Fibroblast of villous mesenchyme (primary cell): ENCODE data around the gene GPR3. TPM values are rescaled to one million over a fixed set of nuclear protein-coding genes. Genes with fewer than 3 reads are reported as not detected.
A peak's percentile ranks its signal among the peaks of the same experiment; 100 is the strongest.

Source experiments
- DNase-seq: peaks from one replicate; pipeline ENCODE4 v3.0.0-alpha.2; 2010; ENCODE audit warnings: low read depth
- H3K4me3 ChIP-seq: 2 replicates; pipeline ENCODE4 v1.5.1; 2011; ENCODE audit warnings: low read depth, mild to moderate bottlenecking, low read length
- total RNA-seq: library from RNA; depleted of rRNA; stranded (reverse); fragments of >200 nt; gene quantifications from 2 replicates; pipeline ENCODE4 v1.2.3, GENCODE V29; 2012
- TF ChIP-seq, protein P1 (sequence below): IDR thresholded peaks from 2 replicates; pipeline ENCODE4 v1.5.1; 2012; ENCODE audit warnings: low read depth, mild to moderate bottlenecking, low read length; ENCODE audit not compliant: insufficient read depth

The GPR3 gene
- total RNA-seq, 1 donor, result 0.86 TPM

DNA sequence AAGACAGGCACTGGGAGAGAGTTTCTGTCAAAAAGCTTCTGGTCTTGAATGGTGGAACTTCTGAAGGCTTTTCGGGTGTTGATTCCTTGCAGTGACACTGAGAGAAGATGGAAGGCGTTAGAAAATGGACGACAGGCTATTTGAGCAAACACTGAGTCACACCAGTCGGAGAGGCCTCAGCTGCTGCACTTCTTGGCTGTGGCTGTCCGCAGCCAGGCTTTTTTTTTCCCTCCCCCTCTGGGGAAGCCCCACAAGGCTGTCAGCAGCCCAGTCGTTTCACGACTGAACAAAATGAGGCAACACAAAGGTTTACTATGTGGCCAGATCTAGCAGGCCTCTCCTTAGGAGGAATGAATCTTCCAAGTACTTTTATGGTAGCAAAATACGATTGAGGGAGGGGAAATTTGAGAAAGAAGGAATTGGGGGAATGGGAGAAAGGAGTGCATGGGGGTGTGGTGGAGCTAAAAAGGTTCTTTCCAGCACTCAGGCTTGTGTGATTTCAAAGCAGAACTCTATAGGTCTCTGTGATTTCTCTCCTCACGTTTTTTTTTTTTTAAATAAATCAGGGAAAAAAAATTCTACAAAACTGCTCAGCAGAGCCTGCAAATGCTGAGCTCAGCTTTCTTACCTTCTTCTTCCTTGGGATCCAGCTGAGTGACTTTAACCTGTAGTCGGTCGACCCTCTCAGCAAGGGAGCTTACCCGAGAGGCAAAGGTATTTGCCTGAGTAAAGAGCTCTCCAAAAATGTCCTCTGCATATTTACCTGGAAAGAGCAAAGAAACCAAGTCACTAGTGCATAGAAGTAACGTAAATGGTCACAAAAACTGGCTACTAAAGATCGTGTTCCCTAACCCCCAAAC lies 26.1 kb downstream of the GPR3 start:
- peak; percentile 97 for DNase-seq
- no peak overlapping the region for H3K4me3 ChIP-seq
- TF ChIP-seq, protein P1, sequence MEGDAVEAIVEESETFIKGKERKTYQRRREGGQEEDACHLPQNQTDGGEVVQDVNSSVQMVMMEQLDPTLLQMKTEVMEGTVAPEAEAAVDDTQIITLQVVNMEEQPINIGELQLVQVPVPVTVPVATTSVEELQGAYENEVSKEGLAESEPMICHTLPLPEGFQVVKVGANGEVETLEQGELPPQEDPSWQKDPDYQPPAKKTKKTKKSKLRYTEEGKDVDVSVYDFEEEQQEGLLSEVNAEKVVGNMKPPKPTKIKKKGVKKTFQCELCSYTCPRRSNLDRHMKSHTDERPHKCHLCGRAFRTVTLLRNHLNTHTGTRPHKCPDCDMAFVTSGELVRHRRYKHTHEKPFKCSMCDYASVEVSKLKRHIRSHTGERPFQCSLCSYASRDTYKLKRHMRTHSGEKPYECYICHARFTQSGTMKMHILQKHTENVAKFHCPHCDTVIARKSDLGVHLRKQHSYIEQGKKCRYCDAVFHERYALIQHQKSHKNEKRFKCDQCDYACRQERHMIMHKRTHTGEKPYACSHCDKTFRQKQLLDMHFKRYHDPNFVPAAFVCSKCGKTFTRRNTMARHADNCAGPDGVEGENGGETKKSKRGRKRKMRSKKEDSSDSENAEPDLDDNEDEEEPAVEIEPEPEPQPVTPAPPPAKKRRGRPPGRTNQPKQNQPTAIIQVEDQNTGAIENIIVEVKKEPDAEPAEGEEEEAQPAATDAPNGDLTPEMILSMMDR, result no peak

DNA sequence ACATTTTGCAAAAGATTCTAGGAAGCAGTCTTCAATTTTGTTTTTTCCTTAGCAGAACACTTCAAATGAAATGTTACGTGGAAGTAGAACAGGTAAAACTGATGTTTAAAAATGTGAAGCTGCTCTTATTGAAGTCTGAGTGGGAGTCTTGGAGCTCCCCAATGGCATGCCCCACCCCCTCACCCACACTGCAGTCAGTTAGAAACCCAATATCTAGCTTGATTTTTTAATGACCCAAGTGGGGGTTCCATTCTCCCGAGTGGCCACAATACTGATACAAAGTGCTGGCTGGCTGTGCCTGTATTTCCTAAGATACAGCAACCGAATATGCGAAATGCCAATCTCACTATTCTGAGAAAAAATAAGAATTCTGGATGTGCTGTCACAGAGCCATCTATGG lies 31.3 kb downstream of the GPR3 start:
- DNase-seq, result no peak
- TF ChIP-seq, protein P1, result no peak
- no peak overlapping the region for H3K4me3 ChIP-seq

DNA sequence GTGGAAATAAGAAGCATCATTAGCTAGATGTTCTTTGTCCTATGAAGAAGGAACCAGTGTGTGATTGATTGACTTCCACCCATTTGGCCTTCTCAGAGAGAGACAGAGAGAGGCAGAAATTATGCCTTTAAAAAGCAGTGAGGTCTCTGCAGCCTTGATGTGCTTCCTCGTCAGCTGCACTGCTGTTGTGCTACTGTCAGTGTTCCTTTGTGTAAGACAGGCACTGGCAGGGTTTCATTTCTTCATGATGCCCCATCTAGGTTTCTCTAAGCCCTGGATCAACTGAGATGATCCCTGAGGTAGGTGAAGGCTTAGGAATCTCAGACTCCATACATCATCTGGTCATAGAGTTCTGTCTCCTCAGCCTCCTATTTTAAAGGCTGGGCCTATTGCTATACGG lies 34.9 kb downstream of the GPR3 start:
- no peak overlapping the region for H3K4me3 ChIP-seq
- no peak for DNase-seq
- TF ChIP-seq, protein P1, result no peak

DNA sequence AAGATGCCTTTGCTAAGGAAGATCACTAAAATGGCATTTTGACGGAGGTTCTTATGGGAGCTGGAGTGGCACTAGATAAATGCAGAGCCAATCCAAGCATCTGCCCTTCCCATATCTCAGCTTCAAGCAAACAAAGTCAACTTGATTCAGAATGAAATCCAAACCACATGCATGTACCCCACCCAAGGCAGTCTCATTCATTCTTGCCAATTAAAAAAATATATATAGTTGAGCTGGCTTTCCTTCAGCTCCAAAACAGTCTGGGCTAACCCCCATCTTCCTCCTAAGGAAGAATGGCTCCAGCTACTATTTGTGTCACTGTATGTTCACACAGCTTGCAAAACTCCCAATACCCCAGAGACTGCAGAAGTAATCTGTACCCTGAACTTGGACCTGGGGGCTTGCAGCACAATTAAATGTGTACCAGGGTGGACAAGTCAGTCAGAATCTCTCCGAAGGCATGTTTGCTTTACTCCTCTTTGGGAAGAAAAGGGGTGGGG lies 35.4 kb downstream of the GPR3 start:
- H3K4me3 ChIP-seq, result no peak overlapping the region
- DNase-seq, result no peak
- TF ChIP-seq, protein P1, result no peak

DNA sequence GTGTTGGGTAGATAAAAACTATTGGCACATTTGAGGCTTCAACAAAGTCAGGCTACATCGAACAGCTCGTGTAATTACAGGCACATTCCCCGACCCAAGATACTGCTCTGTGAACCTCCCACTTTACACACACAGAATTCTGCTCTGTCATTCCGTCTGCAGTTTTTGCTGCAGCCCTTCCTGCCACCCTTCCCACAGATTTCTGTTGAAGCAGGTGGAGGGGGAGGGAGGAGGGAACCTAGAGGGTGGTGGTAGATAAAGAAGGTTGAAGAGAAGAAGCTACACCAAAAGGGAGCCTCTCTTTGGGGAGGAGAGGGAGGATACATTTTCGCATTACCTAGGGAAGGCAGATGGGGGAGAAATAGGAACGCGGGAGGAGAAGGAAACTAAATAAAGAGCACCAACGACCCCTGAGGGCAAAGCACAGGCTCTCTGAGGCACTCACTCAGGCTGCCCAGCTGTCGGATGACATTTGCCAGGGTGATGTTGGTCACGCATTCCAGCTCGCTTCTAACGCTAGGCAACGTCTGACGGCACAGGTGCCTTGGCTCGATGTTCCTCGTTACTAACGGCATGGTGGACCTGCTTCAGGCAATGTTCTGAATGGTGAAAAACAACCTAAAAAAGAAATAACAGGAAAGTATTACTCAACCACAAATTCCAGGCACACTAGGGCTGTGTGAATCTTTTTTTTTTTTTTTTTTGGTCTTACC lies 36.0 kb downstream of the GPR3 start:
- TF ChIP-seq, protein P1, result no peak
- H3K4me3 ChIP-seq, result no peak overlapping the region
- DNase-seq, result peak; percentile 41

DNA sequence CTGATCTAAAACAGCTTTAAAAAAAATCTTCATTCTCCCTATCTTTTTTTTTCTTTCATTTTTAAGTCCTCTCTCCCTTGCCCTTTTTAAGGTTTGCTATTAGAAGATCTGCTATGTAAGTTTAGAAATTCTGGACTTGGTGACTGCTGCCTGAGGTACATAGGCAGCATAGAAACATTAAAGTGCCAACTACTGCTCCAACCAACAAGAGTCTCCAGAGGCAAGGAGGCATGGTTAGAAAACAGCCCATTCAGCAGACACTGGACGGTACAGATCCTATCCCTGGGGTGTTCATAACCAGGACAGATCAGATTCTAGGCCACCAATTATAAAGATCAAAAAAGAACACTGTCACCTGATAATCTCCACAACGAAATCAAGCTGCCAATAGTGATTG lies 36.6 kb downstream of the GPR3 start:
- DNase-seq, result no peak
- no peak overlapping the region for H3K4me3 ChIP-seq
- TF ChIP-seq, protein P1, result no peak
